ENCODE data around the gene SLAIN1.

SLAIN1 gene

GRCh38 chr13:77693449-77693940 lies 4.0 kb upstream of the SLAIN1 start:
- no peak overlapping the region for H3K9ac ChIP-seq (ENCODE audit: low read length)
- peaks cover 2% of the 10 kb centered on the region for H3K27me3 ChIP-seq (ENCODE audit: control insufficient read depth, insufficient read depth, low read length)
- H3K4me1 ChIP-seq (ENCODE audit: control insufficient read depth, insufficient read depth, low read length), result no peaks in the 10 kb centered on the region
- no peaks in the 10 kb centered on the region for H3K9me3 ChIP-seq (ENCODE audit: control insufficient read depth, low read length)
- no peaks in the 10 kb centered on the region for H3K36me3 ChIP-seq (ENCODE audit: control insufficient read depth, insufficient read depth, low read length)
- no peak overlapping the region for H3K4me3 ChIP-seq (ENCODE audit: low read length)

GRCh38 chr13:77696006-77696878 lies 1.2 kb upstream of the SLAIN1 start:
- peak overlapping the region; percentile 76 for H3K4me3 ChIP-seq (ENCODE audit: low read length)
- H3K27me3 ChIP-seq (ENCODE audit: control insufficient read depth, insufficient read depth, low read length), result peaks cover 2% of the 10 kb centered on the region

GRCh38 chr13:77696879-77697216 lies 639 bp upstream of the SLAIN1 start:
- no peaks in the 10 kb centered on the region for H3K36me3 ChIP-seq (ENCODE audit: control insufficient read depth, insufficient read depth, low read length)
- peaks cover 2% of the 10 kb centered on the region for H3K27me3 ChIP-seq (ENCODE audit: control insufficient read depth, insufficient read depth, low read length)
- H3K9ac ChIP-seq (ENCODE audit: low read length), result peak overlapping the region; percentile 64
- H3K9me3 ChIP-seq (ENCODE audit: control insufficient read depth, low read length), result no peaks in the 10 kb centered on the region
- peak overlapping the region; percentile 76 for H3K4me3 ChIP-seq (ENCODE audit: low read length)
- no peaks in the 10 kb centered on the region for H3K4me1 ChIP-seq (ENCODE audit: control insufficient read depth, insufficient read depth, low read length)

More at GRCh38 chr13:77696006-77696878, 1.2 kb upstream of the SLAIN1 start:
- Histone ChIP-seq H3K9me3 (ENCODE audit: control insufficient read depth, low read length) (no peaks in the 10 kb centered on the region), H3K4me1 (ENCODE audit: control insufficient read depth, insufficient read depth, low read length) (no peaks in the 10 kb centered on the region), H3K9ac (ENCODE audit: low read length) (no peak overlapping the region), H3K36me3 (ENCODE audit: control insufficient read depth, insufficient read depth, low read length) (no peaks in the 10 kb centered on the region)

GRCh38 chr13:77698201-77699058 lies 943 bp downstream of the SLAIN1 start:
- Histone ChIP-seq H3K27me3 (ENCODE audit: control insufficient read depth, insufficient read depth, low read length) (peaks cover 2% of the 10 kb centered on the region), H3K36me3 (ENCODE audit: control insufficient read depth, insufficient read depth, low read length) (no peaks in the 10 kb centered on the region), H3K4me3 (ENCODE audit: low read length) (peak overlapping the region; percentile 89), H3K9me3 (ENCODE audit: control insufficient read depth, low read length) (no peaks in the 10 kb centered on the region), H3K9ac (ENCODE audit: low read length) (peak overlapping the region; percentile 58), H3K4me1 (ENCODE audit: control insufficient read depth, insufficient read depth, low read length) (peaks cover 7% of the 10 kb centered on the region)

- Histone ChIP-seq H3K4me1 (ENCODE audit: control insufficient read depth, insufficient read depth, low read length) (peaks cover 7% of the 10 kb centered on the region), H3K9ac (ENCODE audit: low read length) (peak overlapping the region; percentile 58), H3K4me3 (ENCODE audit: low read length) (peak overlapping the region; percentile 89), H3K36me3 (ENCODE audit: control insufficient read depth, insufficient read depth, low read length) (no peaks in the 10 kb centered on the region), H3K27me3 (ENCODE audit: control insufficient read depth, insufficient read depth, low read length) (peaks cover under 1% of the 10 kb centered on the region), H3K9me3 (ENCODE audit: control insufficient read depth, low read length) (no peaks in the 10 kb centered on the region)
Observed at GRCh38 chr13:77699059-77699680, 1.7 kb downstream of the SLAIN1 start.

- Histone ChIP-seq H3K36me3 (ENCODE audit: control insufficient read depth, insufficient read depth, low read length) (no peaks in the 10 kb centered on the region), H3K4me1 (ENCODE audit: control insufficient read depth, insufficient read depth, low read length) (peaks cover 7% of the 10 kb centered on the region), H3K27me3 (ENCODE audit: control insufficient read depth, insufficient read depth, low read length) (no peaks in the 10 kb centered on the region), H3K9me3 (ENCODE audit: control insufficient read depth, low read length) (no peaks in the 10 kb centered on the region), H3K9ac (ENCODE audit: low read length) (no peak overlapping the region), H3K4me3 (ENCODE audit: low read length) (no peak overlapping the region)
Observed at GRCh38 chr13:77701305-77701704, 3.8 kb downstream of the SLAIN1 start.

- Histone ChIP-seq H3K9me3 (ENCODE audit: control insufficient read depth, low read length) (no peaks in the 10 kb centered on the region), H3K36me3 (ENCODE audit: control insufficient read depth, insufficient read depth, low read length) (no peaks in the 10 kb centered on the region)
Observed at GRCh38 chr13:77702366-77702765, 4.9 kb downstream of the SLAIN1 start.

GRCh38 chr13:77703408-77703807 lies 5.9 kb downstream of the SLAIN1 start:
- Histone ChIP-seq H3K9ac (ENCODE audit: low read length) (no peak overlapping the region), H3K4me3 (ENCODE audit: low read length) (no peak overlapping the region), H3K36me3 (ENCODE audit: control insufficient read depth, insufficient read depth, low read length) (no peaks in the 10 kb centered on the region), H3K9me3 (ENCODE audit: control insufficient read depth, low read length) (no peaks in the 10 kb centered on the region), H3K4me1 (ENCODE audit: control insufficient read depth, insufficient read depth, low read length) (peaks cover 7% of the 10 kb centered on the region), H3K27me3 (ENCODE audit: control insufficient read depth, insufficient read depth, low read length) (no peaks in the 10 kb centered on the region)

More at GRCh38 chr13:77702366-77702765, 4.9 kb downstream of the SLAIN1 start:
- no peak overlapping the region for H3K9ac ChIP-seq (ENCODE audit: low read length)
- peaks cover 7% of the 10 kb centered on the region for H3K4me1 ChIP-seq (ENCODE audit: control insufficient read depth, insufficient read depth, low read length)
- no peaks in the 10 kb centered on the region for H3K27me3 ChIP-seq (ENCODE audit: control insufficient read depth, insufficient read depth, low read length)
- no peak overlapping the region for H3K4me3 ChIP-seq (ENCODE audit: low read length)

- no peak overlapping the region for H3K4me3 ChIP-seq (ENCODE audit: low read length)
- H3K9me3 ChIP-seq (ENCODE audit: control insufficient read depth, low read length), result no peaks in the 10 kb centered on the region
- H3K4me1 ChIP-seq (ENCODE audit: control insufficient read depth, insufficient read depth, low read length), result no peaks in the 10 kb centered on the region
- H3K36me3 ChIP-seq (ENCODE audit: control insufficient read depth, insufficient read depth, low read length), result no peaks in the 10 kb centered on the region
- H3K9ac ChIP-seq (ENCODE audit: low read length), result no peak overlapping the region
- no peaks in the 10 kb centered on the region for H3K27me3 ChIP-seq (ENCODE audit: control insufficient read depth, insufficient read depth, low read length)
Observed at GRCh38 chr13:77714119-77714755, 16.8 kb downstream of the SLAIN1 start.

GRCh38 chr13:77715233-77715891 lies 17.9 kb downstream of the SLAIN1 start:
- Histone ChIP-seq H3K9ac (ENCODE audit: low read length) (no peak overlapping the region), H3K9me3 (ENCODE audit: control insufficient read depth, low read length) (no peaks in the 10 kb centered on the region), H3K36me3 (ENCODE audit: control insufficient read depth, insufficient read depth, low read length) (no peaks in the 10 kb centered on the region), H3K4me1 (ENCODE audit: control insufficient read depth, insufficient read depth, low read length) (no peaks in the 10 kb centered on the region), H3K4me3 (ENCODE audit: low read length) (no peak overlapping the region), H3K27me3 (ENCODE audit: control insufficient read depth, insufficient read depth, low read length) (no peaks in the 10 kb centered on the region)

- Histone ChIP-seq H3K4me1 (ENCODE audit: control insufficient read depth, insufficient read depth, low read length) (no peaks in the 10 kb centered on the region), H3K4me3 (ENCODE audit: low read length) (no peak overlapping the region), H3K36me3 (ENCODE audit: control insufficient read depth, insufficient read depth, low read length) (no peaks in the 10 kb centered on the region), H3K9me3 (ENCODE audit: control insufficient read depth, low read length) (no peaks in the 10 kb centered on the region), H3K27me3 (ENCODE audit: control insufficient read depth, insufficient read depth, low read length) (no peaks in the 10 kb centered on the region), H3K9ac (ENCODE audit: low read length) (no peak overlapping the region)
Observed at GRCh38 chr13:77716692-77717091, 19.2 kb downstream of the SLAIN1 start.
